HEK293T (cell line): ENCODE measurements around the gene IL25.

Experiments used
- ARNT ChIP-seq: fragments of 450-650 bp; IDR thresholded peaks from 2 replicates; pipeline ENCODE4 v1.6.1; 2017; ENCODE audit warnings: mild to moderate bottlenecking
- BHLHE40 ChIP-seq: fragments of 450-650 bp; IDR thresholded peaks from 2 replicates; pipeline ENCODE4 v1.6.1; 2016; ENCODE audit warnings: mild to moderate bottlenecking, moderate library complexity, borderline replicate concordance
- ELF4 ChIP-seq: fragments of 450-650 bp; IDR thresholded peaks from 2 replicates; pipeline ENCODE4 v1.6.1; 2017; ENCODE audit warnings: antibody characterized with exemption
- FOXA1 ChIP-seq: fragments of 450-650 bp; IDR thresholded peaks from 2 replicates; pipeline ENCODE4 v1.6.1; 2016; ENCODE audit warnings: mild to moderate bottlenecking
- FOXK2 ChIP-seq: fragments of 450-650 bp; IDR thresholded peaks from 2 replicates; pipeline ENCODE4 v1.6.1; 2016; ENCODE audit warnings: mild to moderate bottlenecking
- FOXM1 ChIP-seq: fragments of 450-650 bp; IDR thresholded peaks from 2 replicates; pipeline ENCODE4 v1.6.1; 2017; ENCODE audit warnings: mild to moderate bottlenecking, borderline replicate concordance
- HDGF ChIP-seq: fragments of 450-650 bp; IDR thresholded peaks from 2 replicates; pipeline ENCODE4 v1.6.1; 2017; ENCODE audit warnings: antibody characterized with exemption, borderline replicate concordance
- L3MBTL2 ChIP-seq: fragments of 450-650 bp; conservative IDR thresholded peaks from 2 replicates; pipeline ENCODE4 v1.6.1; 2016; ENCODE audit warnings: mild to moderate bottlenecking
- LEF1 ChIP-seq: fragments of 450-650 bp; IDR thresholded peaks from 2 replicates; pipeline ENCODE4 v1.6.1; 2017; ENCODE audit warnings: mild to moderate bottlenecking, borderline replicate concordance
- SP1 ChIP-seq: fragments of 450-650 bp; IDR thresholded peaks from 2 replicates; pipeline ENCODE4 v1.6.1; 2017
- SUZ12 ChIP-seq: fragments of 450-650 bp; IDR thresholded peaks from 2 replicates; pipeline ENCODE4 v1.6.1; 2016; ENCODE audit warnings: mild to moderate bottlenecking
- TARDBP ChIP-seq: fragments of 450-650 bp; IDR thresholded peaks from 2 replicates; pipeline ENCODE4 v1.6.1; 2016
- ZNF384 ChIP-seq: fragments of 450-650 bp; IDR thresholded peaks from 2 replicates; pipeline ENCODE4 v1.6.1; 2016

DNA sequence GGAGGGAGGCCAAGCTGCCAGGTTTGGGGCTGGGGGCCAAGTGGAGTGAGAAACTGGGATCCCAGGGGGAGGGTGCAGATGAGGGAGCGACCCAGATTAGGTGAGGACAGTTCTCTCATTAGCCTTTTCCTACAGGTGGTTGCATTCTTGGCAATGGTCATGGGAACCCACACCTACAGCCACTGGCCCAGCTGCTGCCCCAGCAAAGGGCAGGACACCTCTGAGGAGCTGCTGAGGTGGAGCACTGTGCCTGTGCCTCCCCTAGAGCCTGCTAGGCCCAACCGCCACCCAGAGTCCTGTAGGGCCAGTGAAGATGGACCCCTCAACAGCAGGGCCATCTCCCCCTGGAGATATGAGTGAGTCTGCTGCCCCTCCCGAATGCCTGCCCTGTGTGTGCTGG lies 432 bp downstream of the IL25 start:
- TF ChIP-seq TARDBP (no peak), BHLHE40 (no peak), FOXA1 (no peak), ARNT (no peak), ELF4 (no peak), LEF1 (no peak), FOXM1 (no peak), HDGF (no peak), SP1 (no peak), SUZ12 (no peak), L3MBTL2 (no peak), FOXK2 (no peak), ZNF384 (no peak)
